Measurements from ENCODE around the gene APOBEC3C.
"Not testable (repeated sequence)": the region's sequence is repeated elsewhere in the genome, so short reads cannot be mapped to it uniquely, and the experiment has no call there.

The APOBEC3C gene

DNA sequence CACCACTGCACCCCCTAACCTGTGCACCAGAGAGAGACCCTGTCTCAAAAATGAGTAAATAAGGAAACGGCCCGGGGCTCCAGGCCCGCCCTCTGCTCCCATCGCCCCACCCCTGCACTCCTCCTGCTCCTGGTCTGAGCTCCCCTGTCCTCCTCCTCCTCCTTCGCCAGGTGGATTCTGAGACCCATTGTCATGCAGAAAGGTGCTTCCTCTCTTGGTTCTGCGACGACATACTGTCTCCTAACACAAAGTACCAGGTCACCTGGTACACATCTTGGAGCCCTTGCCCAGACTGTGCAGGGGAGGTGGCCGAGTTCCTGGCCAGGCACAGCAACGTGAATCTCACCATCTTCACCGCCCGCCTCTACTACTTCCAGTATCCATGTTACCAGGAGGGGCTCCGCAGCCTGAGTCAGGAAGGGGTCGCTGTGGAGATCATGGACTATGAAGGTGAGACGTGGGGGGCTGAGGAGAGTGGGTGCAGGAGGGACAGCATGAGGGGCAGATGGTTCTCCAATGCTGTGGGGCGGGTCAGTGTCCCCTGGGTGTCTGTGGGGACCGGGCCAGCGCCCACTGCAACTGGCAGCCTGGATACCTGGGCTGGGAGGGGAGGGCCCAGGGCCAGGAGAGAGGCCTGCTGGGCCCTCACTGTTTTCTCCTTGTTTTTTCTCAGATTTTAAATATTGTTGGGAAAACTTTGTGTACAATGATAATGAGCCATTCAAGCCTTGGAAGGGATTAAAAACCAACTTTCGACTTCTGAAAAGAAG lies 3.7 kb downstream of the APOBEC3C start:
- DNase-seq (ENCODE audit: extremely low spot score, insufficient read length, low read depth) (no peak), FAIRE-seq (no peak)

DNA sequence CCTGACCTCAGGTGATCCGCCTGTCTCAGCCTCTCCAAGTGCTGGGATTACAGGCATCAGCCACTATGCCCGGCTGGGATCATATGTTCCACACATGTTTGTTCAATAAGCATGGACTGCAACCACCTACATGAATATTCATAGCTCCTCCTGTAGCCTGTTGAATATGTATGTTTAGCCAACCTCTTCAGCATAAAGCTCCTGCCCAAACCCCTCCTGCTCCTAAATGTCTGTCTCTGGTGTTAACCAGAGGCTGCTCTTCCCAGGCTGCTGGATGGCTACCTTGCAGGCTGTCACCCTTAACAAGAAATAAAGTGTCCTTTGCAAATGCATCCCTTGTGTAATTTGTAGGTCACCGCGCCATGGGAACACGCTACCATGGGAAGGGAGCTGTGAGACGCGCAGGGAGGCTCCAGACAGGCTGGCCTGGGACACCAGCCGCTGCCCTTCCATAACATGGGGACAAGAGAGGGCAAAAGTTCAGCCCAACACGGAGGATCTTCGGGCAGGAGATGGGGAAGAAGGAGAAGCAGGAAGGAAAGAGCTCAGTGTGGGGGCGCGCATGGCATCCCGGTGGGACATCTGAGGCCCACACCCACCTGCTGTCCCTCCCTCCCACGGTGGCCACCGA lies 6.1 kb downstream of the APOBEC3C start:
- not testable (repeated sequence) for DNase-seq (ENCODE audit: extremely low spot score, insufficient read length, low read depth)
- peak; percentile 76 for FAIRE-seq

DNA sequence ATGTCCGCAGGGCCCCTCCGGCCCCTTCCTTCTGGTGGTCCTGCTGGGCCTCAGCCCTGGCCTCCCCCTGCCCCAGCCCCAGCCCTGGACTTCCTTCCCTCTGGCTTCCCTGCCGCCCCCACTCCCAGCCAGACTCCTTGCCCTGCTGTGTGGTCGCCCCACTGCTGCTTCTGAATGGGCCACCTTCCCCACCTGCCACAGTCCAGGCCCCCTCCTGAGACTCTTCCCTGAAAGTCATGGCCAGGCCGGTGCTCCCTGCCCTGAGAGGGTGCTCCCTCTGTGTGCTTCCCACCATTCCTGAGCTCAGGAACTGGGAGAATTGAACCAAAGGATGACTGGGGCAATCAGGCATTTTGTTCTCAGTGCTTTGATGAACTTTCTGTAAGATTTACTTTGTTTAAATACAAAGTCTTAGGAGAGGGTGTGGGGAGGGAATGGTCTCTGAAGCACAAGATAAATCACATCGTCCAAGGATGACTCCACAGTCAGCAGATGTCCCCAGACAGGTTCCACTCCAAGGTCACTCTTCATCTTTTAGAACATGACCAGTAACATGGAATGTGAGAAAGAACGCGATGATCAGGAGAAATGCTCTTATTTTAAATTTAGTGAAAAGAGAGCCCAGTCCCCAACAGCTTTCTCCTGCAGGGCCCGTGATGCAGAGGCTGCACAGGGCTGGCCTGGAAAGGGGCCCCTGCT lies 7.6 kb downstream of the APOBEC3C start:
- FAIRE-seq (peak; percentile 47), DNase-seq (ENCODE audit: extremely low spot score, insufficient read length, low read depth) (no peak)

DNA sequence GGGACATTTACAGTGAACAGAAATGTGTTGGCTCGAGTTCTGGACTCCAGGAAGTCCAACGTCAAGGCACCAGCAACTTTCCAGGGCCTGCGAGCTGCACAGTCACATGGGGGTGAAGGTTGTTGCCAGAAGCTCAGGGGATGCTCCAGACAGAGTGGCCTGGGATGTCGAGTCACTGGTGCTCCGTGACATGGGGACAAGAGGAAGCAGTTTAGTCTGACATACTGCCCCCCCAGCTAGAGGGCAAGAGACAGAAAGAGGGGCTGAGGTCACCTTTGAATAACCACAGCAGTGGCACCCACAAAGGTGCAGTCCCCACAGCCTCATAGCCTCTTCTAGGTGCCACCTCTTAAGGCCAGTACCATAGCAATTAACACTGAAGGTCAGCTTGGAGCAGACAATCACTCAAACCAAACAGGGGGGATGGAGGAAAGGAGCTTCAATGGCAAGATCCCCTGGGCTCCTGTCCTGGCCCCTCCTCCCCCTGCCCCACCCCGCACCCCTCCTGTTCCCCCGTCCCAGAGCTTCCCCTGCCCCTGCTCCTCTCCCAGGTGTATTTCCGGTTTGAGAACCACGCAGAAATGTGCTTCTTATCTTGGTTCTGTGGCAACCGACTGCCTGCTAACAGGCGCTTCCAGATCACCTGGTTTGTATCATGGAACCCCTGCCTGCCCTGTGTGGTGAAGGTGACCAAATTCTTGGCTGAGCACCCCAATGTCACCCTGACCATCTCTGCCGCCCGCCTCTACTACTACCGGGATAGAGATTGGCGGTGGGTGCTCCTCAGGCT lies 10.7 kb downstream of the APOBEC3C start:
- no peak for DNase-seq (ENCODE audit: extremely low spot score, insufficient read length, low read depth)
- no peak for FAIRE-seq

DNA sequence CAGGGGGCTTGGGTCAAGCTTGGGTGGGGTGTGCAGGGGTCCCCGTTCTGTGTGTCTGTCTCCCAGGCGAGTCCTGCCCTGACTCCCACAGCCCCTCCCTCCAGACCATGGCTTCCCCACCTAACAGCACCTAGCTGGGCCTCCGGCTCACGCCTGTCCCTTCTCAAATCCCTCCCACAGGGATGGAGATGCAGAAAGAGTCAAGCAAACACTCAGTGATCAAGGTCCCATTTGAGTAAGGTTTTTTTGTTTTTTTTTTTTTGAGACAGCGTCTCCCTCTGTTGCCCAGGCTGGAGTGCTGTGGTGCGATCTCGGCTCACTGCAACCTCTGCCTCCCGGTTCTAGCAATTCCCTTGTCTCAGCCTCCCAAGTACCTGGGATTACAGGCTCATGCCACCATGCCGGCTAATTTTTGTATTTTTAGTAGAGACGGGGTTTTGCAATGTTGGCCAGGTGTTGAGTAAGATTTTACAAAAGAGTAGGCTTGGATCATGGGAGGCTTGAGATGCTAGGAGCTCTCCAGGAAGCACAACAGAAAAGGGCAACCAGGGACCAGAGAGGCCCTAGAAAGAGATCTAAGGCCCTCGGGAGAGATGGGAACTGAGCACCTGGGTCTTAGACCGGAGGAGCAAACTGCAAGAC lies 12.6 kb downstream of the APOBEC3C start:
- FAIRE-seq, result no peak
- DNase-seq (ENCODE audit: extremely low spot score, insufficient read length, low read depth), result no peak

DNA sequence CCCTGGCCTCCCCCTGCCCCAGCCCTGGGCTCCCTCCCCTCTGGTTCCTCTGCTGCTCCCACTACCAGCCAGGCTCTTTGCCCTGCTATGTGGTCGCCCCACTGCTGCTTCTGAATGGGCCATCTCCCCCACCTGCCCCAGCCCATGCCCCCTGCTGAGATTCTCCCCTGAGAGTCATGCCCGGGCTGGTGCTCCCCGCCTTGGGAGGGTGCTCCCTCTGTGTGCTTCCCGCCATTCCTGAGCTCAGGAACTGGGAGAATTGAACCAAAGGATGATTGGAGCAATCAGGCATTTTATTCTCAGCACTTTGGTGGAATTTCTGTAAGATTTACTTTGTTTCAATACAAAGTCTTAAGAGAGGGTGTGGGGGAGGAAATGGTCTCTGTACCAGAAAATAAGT lies 13.7 kb downstream of the APOBEC3C start:
- no peak for FAIRE-seq

DNA sequence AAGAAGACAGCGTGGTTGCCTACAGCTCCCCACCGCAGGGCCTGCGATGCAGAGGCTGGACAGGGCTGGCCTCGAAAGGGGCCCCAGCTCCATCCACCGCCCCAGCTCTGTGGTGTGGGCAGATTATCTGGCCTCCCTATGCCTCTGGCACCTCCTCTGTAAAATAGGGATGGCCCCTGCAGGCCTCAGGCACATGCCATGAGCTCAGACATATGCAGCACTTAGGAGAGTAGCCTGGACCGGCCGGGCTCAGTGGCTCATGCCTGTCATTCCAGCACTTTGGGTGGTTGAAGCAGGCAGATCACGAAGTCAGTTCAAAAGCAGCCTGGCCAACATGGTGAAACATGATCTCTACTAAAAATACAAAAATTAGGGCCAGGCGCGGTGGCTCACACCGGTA lies 14.2 kb downstream of the APOBEC3C start:
- no peak for DNase-seq (ENCODE audit: extremely low spot score, insufficient read length, low read depth)
- no peak for FAIRE-seq

More for the DNA sequence above, 13.7 kb downstream of the APOBEC3C start:
- DNase-seq (ENCODE audit: extremely low spot score, insufficient read length, low read depth), result no peak

DNA sequence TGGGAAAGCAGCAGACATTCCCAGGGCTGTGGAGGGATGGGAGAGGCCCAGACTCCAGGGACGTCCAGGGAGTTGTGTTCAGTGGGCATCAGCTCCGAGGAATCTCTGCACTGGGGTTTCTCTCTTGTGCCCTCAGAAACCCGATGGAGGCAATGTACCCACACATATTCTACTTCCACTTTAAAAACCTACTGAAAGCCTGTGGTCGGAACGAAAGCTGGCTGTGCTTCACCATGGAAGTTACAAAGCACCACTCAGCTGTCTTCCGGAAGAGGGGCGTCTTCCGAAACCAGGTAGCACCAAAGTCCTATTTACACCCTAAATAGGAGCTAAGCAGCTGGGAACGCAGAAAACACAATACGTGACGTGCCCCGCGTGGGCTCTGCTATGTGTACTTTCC lies 15.2 kb downstream of the APOBEC3C start:
- no peak for DNase-seq (ENCODE audit: extremely low spot score, insufficient read length, low read depth)
- no peak for FAIRE-seq

DNA sequence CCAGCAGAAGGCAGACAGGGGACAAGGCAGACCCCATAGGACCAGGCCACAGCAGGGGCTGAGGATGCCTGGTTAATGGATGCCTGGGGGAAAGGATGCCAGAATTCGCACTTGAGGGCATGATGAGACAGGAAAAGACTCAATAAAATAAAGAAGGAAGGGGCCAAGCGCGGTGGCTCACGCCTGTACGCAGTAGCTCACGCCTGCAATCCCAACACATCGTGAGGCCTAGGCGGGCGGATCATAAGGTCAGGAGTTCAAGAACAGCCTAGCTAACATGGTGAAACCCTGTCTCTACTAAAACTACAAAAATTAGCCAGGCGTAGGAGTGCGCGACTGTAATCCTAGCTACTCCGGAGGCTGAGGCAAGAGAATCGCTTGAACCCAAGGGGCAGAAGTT lies 16.6 kb downstream of the APOBEC3C start:
- no peak for DNase-seq (ENCODE audit: extremely low spot score, insufficient read length, low read depth)
- no peak for FAIRE-seq

DNA sequence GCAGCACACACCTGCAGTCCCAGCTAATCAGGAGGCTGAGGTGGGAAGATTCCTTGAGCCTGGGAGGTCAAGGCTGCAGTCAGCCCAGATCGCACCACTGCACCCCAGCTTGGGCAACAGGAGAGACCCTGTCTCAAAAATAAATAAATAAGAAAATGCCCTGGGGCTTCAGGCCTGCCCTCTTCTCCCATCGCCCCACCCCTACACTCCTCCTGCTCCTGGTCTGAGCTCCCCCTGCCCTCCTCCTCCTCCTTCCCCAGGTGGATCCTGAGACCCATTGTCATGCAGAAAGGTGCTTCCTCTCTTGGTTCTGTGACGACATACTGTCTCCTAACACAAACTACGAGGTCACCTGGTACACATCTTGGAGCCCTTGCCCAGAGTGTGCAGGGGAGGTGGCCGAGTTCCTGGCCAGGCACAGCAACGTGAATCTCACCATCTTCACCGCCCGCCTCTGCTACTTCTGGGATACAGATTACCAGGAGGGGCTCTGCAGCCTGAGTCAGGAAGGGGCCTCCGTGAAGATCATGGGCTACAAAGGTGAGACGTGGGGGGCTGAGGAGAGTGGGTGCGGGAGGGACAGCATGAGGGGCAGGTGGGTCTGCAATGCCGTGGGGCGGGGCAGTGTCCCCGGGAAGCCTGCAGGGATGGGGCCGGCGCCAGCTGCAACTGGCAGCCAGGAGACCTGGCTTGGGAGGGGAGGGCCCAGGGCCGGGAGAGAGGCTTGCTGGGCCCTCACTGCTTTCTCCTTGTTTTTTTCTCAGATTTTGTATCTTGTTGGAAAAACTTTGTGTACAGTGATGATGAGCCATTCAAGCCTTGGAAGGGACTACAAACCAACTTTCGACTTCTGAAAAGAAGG lies 17.6 kb downstream of the APOBEC3C start:
- not testable (repeated sequence) for FAIRE-seq; DNase-seq (ENCODE audit: extremely low spot score, insufficient read length, low read depth)

DNA sequence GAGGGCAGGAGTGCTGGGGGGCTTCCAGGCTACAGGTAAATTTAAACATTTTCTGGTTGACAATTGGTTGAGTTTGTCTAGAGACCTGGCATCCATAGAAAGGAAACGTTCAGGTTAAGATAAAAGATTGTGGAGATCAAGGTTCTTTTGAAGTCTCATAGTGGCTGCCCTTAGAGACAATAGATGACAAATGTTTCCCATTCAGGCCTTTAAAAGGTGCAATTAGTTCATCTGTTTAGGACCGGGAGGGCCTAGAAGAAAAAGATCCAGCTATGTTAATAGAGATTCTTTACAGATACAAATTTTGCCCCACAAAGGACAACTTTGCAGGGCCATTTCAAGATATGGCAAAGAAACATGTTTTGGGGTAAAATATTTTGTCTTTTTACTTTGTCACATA lies 23.0 kb downstream of the APOBEC3C start:
- FAIRE-seq; DNase-seq (ENCODE audit: extremely low spot score, insufficient read length, low read depth): not testable (repeated sequence)

DNA sequence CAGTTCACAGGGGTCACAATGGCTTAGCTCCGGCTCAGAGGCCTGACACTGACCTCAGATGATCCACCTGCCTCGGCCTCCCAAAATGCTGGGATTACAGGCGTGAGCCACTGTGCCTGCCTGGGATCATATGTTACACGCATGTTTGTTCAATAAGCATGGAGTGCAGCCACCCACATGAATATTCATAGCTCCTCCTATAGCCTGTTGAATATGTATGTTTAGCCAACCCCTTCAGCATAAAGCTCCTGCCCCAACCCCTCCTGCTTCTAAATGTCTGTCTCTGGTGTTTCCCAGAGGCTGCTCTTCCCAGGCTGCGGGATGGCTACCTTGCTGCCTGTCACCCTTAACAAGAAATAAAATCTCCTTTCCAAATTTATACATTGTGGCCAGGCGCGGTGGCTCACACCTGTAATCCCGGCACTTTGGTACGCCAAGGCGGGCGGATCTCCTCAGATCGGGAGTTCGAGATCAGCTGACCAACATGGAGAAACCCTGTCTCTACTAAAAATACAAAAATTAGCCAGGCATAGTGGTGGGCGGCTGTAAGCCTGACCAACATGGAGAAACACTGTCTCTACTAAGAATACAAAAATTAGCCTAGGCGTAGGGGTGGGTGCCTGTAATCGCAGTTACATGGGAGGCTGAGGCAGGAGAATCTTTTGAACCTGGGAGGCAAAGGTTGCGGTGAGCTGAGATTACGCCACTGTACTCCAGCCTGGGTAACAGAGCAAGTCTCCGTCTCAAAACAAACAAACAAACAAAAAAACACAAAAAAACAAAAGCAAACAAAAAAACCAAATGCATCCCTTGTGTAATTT lies 25.5 kb downstream of the APOBEC3C start:
- DNase-seq (ENCODE audit: extremely low spot score, insufficient read length, low read depth), result no peak

DNA sequence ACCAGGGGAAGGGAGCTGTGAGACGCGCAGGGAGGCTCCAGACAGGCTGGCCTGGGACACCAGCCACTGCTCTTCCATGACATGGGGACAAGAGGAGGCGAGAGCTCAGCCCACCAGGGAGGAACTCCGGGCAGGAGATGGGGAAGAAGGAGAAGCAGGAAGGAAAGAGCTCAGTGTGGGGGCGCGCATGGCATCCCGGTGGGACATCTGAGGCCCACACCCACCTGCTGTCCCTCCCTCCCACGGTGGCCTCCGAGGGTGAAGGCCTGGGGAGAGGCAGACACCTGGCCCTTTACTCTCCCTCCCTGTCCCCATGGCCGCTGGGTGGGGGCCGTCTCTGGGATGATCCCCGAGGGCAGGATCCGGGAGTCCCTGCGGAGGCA lies 26.1 kb downstream of the APOBEC3C start:
- DNase-seq (ENCODE audit: extremely low spot score, insufficient read length, low read depth); FAIRE-seq: not testable (repeated sequence)

More for the DNA sequence above, 25.5 kb downstream of the APOBEC3C start:
- FAIRE-seq, result peak; percentile 5

DNA sequence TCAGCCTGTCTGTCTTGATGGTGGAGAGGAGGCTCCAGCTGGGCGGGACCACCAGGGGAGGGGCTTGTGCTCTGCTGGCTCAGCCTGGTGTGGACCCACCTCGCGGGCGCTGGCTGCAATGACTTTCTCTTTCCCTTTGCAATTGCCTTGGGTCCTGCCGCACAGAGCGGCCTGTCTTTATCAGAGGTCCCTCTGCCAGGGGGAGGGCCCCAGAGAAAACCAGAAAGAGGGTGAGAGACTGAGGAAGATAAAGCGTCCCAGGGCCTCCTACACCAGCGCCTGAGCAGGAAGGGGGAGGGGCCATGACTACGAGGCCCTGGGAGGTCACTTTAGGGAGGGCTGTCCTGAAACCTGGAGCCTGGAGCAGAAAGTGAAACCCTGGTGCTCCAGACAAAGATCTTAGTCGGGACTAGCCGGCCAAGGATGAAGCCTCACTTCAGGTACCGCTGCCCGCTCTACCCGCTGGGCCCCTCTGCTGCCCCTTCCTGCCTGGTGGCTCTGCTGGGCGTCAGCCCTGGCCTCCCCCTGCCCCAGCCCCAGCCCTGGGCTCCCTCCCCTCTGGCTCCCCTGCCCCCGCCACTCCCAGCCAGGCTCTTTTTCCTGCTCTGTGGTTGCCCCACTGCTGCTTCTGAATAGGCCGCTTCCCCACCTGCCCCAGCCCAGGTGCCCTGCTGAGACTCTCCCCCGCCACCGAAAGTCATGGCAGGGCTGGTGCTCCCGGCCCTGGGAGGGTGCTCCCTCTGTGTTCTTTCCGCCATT lies 26.7 kb downstream of the APOBEC3C start, which contains the start of gene APOBEC3F:
Gene APOBEC3F (plus strand): TSS at position 327 of the 759 bp plus-strand sequence. CDS start 97 bp downstream, at position 424.
- peak; percentile 97 for FAIRE-seq

DNA sequence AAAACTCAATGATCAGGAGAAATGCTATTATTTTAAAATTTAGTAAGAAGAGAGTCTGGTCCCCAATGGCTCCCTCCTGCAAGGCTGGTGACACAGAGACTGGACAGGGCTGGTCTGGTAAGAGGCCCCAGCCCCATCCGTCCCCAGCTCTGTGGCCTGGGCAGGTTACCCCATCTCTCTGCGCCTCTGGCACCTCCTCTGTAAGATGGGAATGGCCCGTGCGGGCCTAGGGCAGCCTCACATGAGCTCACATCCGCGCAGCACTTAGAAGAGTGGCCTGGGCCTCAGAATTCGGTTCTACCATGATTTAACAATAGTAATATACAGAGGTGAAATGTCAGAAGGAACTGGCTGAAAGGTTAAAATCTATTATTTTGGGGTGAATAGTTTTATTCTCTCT lies 27.9 kb downstream of the APOBEC3C start:
- DNase-seq (ENCODE audit: extremely low spot score, insufficient read length, low read depth) (no peak), FAIRE-seq (no peak)

More for the DNA sequence above, 26.7 kb downstream of the APOBEC3C start, which contains the start of gene APOBEC3F:
- not testable (repeated sequence) for DNase-seq (ENCODE audit: extremely low spot score, insufficient read length, low read depth)

DNA sequence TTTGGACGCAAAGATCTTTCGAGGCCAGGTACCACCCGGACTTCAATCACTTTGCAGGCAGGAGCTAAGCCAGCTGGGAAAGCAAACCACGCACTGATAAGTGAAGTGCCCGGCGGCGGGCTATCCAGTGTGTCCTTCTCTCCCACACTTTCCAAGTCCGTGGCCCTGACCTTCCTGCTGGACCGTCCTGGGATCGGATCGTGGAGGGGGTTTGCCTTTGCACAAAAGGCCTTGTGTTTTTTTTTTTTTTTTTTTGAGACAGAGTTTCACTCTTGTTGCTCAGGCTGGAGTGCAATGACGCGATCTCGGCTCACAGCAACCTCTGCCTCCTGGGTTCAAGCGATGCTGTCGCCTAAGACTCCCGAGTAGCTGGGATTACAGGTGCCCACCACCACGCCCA lies 29.0 kb downstream of the APOBEC3C start:
- not testable (repeated sequence) for FAIRE-seq; DNase-seq (ENCODE audit: extremely low spot score, insufficient read length, low read depth)

DNA sequence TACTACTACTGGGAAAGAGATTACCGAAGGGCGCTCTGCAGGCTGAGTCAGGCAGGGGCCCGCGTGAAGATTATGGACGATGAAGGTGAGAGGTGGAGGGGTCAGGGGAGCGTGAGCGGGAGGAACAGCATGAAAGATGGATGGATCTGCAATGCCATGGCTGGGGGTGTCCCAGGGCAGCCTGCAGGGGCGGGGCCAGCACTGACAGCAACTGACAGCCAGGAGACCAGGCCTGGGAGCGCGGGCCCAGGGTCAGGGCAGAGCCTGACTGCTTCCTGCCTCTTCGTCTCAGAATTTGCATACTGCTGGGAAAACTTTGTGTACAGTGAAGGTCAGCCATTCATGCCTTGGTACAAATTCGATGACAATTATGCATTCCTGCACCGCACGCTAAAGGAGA lies 31.1 kb downstream of the APOBEC3C start:
- DNase-seq (ENCODE audit: extremely low spot score, insufficient read length, low read depth); FAIRE-seq: not testable (repeated sequence)

Data from GM18507 (cell line).